Keratinocyte (primary cell): ENCODE results near the gene EOGT. TPM values are rescaled to one million over a fixed set of nuclear protein-coding genes. Genes with fewer than 3 reads are reported as not detected.

Source experiments
- DNase-seq: peaks from one replicate; pipeline ENCODE4 v3.0.0-alpha.2; 2011; ENCODE audit warnings: low read depth, missing footprints, low spot score
- FAIRE-seq: peaks from 2 replicates; lab custom pipeline; 2011; peaks lifted over from hg19 to GRCh38; lab: Jason Lieb, UNC
- H2AFZ ChIP-seq: 2 replicates; pipeline ENCODE4 v1.6.0; 2012; ENCODE audit warnings: low read length, control low read depth, inconsistent platforms; ENCODE audit not compliant: control insufficient read depth
- H3K27ac ChIP-seq: 2 replicates; pipeline ENCODE4 v1.5.1; 2011; ENCODE audit warnings: low read length; ENCODE audit not compliant: control insufficient read depth, insufficient read depth
- H3K27me3 ChIP-seq: 3 replicates; pipeline ENCODE4 v1.6.0; 2011; ENCODE audit warnings: low read length; ENCODE audit not compliant: control insufficient read depth, insufficient read depth; ENCODE audit errors: extremely low read depth
- H3K36me3 ChIP-seq, 2 experiments: 2 replicates in 1 of 2; 3 replicates in 1 of 2; pipeline ENCODE4 v1.5.1; 2011; ENCODE audit warnings: low read length in 2 of 2, mild to moderate bottlenecking in 1 of 2; ENCODE audit not compliant: control insufficient read depth in 2 of 2, insufficient read depth in 2 of 2; ENCODE audit errors: extremely low read depth in 1 of 2
- H3K4me1 ChIP-seq: 3 replicates; pipeline ENCODE4 v1.5.1; 2011; ENCODE audit warnings: low read length; ENCODE audit not compliant: control insufficient read depth, insufficient read depth; ENCODE audit errors: extremely low read depth
- H3K4me2 ChIP-seq: 3 replicates; pipeline ENCODE4 v1.6.0; 2011; ENCODE audit warnings: low read depth, low read length; ENCODE audit not compliant: control insufficient read depth, insufficient read depth; ENCODE audit errors: extremely low read depth
- H3K4me3 ChIP-seq, 3 experiments: fragments of 200-600 bp in 1 of 3; sonication (generic) in 1 of 3; 2 replicates in 2 of 3; 3 replicates in 1 of 3; pipeline ENCODE4 v1.5.1; 2011 to 2016; ENCODE audit warnings: low read length in 3 of 3, mild to moderate bottlenecking in 3 of 3, control low read depth in 2 of 3, inconsistent platforms in 1 of 3, low read depth in 1 of 3, mixed read lengths in 1 of 3, mixed run types in 1 of 3, moderate library complexity in 1 of 3; ENCODE audit not compliant: control insufficient read depth in 2 of 3, insufficient read depth in 2 of 3; ENCODE audit errors: extremely low read depth in 1 of 3
- H3K79me2 ChIP-seq: 2 replicates; pipeline ENCODE4 v1.6.0; 2012; ENCODE audit warnings: low read length; ENCODE audit not compliant: control insufficient read depth, insufficient read depth
- H3K9ac ChIP-seq: 3 replicates; pipeline ENCODE4 v1.6.0; 2011; ENCODE audit warnings: low read length; ENCODE audit not compliant: control insufficient read depth, insufficient read depth; ENCODE audit errors: extremely low read depth
- H3K9me1 ChIP-seq: 3 replicates; pipeline ENCODE4 v1.6.0; 2011; ENCODE audit warnings: low read length; ENCODE audit not compliant: control insufficient read depth, insufficient read depth; ENCODE audit errors: extremely low read depth
- H3K9me3 ChIP-seq: 2 replicates; pipeline ENCODE4 v1.5.1; 2012; ENCODE audit warnings: low read depth, low read length; ENCODE audit not compliant: control insufficient read depth
- H4K20me1 ChIP-seq: 3 replicates; pipeline ENCODE4 v1.6.0; 2011; ENCODE audit warnings: low read length; ENCODE audit not compliant: control insufficient read depth, insufficient read depth; ENCODE audit errors: extremely low read depth
- EZH2 ChIP-seq: IDR thresholded peaks from one replicate; pipeline ENCODE4 v1.6.1; 2012; ENCODE audit warnings: inconsistent platforms, mild to moderate bottlenecking, low read length, moderate library complexity
- dilution Hi-C: fragments of 300-500 bp; cut with MboI; formaldehyde crosslinking; loops from one replicate; pipeline ENCODE4 v1.7.0; 2020; ENCODE audit warnings: low sequenced_read_pairs; ENCODE audit not compliant: extremely low pct_ligation_motif_present
- polyA plus RNA-seq, 5 experiments: library from polyadenylated mRNA; depleted of rRNA in 3 of 5; stranded (reverse) in 3 of 5; stranded (forward) in 1 of 5; unstranded in 1 of 5; fragments of >200 nt; gene quantifications; 1 replicate in 1 of 5; 2 replicates in 3 of 5; 3 replicates in 1 of 5; pipeline versions ENCODE4 v1.2.1 to v1.2.3, GENCODE V29; 2011 to 2012; ENCODE audit warnings: missing spikeins in 2 of 5, low read depth in 1 of 5, low replicate concordance in 1 of 5
- TF ChIP-seq, protein P1 (sequence below), 3 experiments: IDR thresholded peaks in 1 of 3; conservative IDR thresholded peaks in 1 of 3; optimal IDR thresholded peaks in 1 of 3; 2 replicates in 2 of 3; 3 replicates in 1 of 3; pipeline versions ENCODE3 to v1.5.1; 2011; ENCODE audit warnings: low read length in 3 of 3, mild to moderate bottlenecking in 3 of 3, moderate library complexity in 2 of 3, control low read depth in 1 of 3, inconsistent platforms in 1 of 3; ENCODE audit not compliant: insufficient read depth in 2 of 3; ENCODE audit errors: extremely low read depth in 1 of 3

The EOGT gene
- polyA plus RNA-seq, 1 donor (not counting 4 experiments of a cell fraction or from before 2014, with no cell fraction given): 39.0 TPM

DNA sequence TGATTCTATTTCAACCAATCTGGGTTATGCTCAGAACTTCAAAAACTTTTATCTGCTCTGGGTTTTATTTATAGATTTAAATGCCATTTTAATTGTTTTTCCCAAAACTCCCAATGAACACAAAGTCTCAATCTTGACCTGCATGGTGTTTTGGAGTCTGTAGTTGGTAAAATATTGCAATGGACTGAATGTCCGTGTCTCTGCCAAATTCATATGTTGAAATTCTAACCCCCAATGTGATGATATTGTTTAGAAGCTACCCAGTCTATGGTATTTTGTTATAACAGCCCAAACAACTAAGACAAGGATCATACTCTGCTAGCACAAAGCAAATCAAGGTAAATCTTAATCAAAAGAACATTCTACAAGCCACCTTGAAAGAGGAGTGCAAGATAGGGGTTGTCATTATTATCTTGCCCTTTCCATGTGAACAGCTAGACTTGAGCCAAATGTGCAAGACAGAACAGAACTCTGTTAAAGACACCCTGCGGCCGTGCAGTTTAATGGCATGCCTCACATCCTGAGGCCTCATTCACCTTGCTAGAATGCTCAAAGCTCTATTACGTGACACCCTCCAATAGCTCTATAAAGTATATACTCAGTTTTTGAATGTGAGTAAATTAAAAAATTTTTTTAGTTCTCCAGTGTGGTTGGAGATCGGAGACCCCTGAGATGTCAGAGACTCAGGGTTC lies 7.5 kb downstream of the EOGT start:
- dilution Hi-C loops: no loop called here
- DNase-seq (no peak), FAIRE-seq (peak; percentile 93)
- H3K9me3 ChIP-seq: no peaks in the 10 kb centered on the region
- H3K9ac ChIP-seq: no peak overlapping the region
- no peak overlapping the region for H2AFZ ChIP-seq
- H3K36me3 ChIP-seq: peaks cover 12 to 27% of the 10 kb centered on the region in 2 experiments
- peak overlapping the region; percentile 49 for H3K4me2 ChIP-seq
- no peaks in the 10 kb centered on the region for H4K20me1 ChIP-seq
- peak overlapping the region in 1 of 3 experiments; percentile 21 for H3K4me3 ChIP-seq
- H3K27ac ChIP-seq: peak overlapping the region; percentile 62
- no peaks in the 10 kb centered on the region for H3K9me1 ChIP-seq
- no peaks in the 10 kb centered on the region for H3K27me3 ChIP-seq
- H3K4me1 ChIP-seq: peaks cover 29% of the 10 kb centered on the region
- no peak for TF ChIP-seq EZH2
- TF ChIP-seq, protein P1, sequence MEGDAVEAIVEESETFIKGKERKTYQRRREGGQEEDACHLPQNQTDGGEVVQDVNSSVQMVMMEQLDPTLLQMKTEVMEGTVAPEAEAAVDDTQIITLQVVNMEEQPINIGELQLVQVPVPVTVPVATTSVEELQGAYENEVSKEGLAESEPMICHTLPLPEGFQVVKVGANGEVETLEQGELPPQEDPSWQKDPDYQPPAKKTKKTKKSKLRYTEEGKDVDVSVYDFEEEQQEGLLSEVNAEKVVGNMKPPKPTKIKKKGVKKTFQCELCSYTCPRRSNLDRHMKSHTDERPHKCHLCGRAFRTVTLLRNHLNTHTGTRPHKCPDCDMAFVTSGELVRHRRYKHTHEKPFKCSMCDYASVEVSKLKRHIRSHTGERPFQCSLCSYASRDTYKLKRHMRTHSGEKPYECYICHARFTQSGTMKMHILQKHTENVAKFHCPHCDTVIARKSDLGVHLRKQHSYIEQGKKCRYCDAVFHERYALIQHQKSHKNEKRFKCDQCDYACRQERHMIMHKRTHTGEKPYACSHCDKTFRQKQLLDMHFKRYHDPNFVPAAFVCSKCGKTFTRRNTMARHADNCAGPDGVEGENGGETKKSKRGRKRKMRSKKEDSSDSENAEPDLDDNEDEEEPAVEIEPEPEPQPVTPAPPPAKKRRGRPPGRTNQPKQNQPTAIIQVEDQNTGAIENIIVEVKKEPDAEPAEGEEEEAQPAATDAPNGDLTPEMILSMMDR (optimal IDR thresholded peaks at IDR 0.05 in 1 of 3, IDR thresholded peaks at IDR 0.05 in 1 of 3, conservative IDR thresholded peaks at IDR 0.05 in 1 of 3; ENCODE audit: extremely low read depth in 1 of 3, insufficient read depth in 2 of 3, low read length in 3 of 3): peak in 1 of 3 experiments; percentile 2
- H3K79me2 ChIP-seq: peaks cover 4% of the 10 kb centered on the region

DNA sequence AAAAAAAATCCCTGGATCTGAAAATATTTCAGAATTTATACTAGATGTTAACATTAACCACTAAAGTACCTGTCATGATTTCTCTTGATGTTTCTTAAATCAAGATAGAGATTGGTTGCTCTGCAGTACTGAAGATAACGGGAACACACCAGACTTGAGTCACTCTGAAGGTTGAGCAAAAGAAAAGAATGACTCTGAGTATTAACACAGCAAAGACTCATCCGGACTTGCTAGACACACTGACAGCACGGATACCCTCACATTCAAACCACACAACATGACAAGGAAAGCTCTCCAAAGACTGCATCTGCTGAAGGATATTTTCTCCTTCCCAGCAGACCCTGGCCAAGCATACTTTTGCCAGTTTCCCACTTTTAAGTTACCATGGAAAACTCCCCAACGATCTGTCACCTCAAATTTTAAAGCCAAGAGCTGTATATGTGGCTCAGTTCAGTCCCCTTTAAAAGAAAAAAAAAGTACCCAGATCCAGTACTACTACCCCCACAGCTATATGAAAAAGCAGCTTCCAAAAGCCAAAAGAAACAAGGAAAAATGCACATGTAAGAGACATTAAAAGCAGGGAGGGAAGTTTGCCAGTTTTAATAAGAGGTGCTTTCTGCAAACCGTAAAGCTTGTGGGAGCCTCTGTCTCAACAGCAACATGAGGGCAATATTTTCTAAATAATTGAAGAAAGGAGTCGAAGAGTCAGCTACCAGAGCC lies 8.3 kb downstream of the EOGT start:
- dilution Hi-C loops: no loop called here
- peaks cover 12 to 24% of the 10 kb centered on the region in 2 experiments for H3K36me3 ChIP-seq
- TF ChIP-seq, protein P1 (optimal IDR thresholded peaks at IDR 0.05 in 1 of 3, IDR thresholded peaks at IDR 0.05 in 1 of 3, conservative IDR thresholded peaks at IDR 0.05 in 1 of 3; ENCODE audit: extremely low read depth in 1 of 3, insufficient read depth in 2 of 3, low read length in 3 of 3): no peak
- no peak for TF ChIP-seq EZH2

More for the DNA sequence above, 8.3 kb downstream of the EOGT start:
- H2AFZ ChIP-seq: no peak overlapping the region
- no peaks in the 10 kb centered on the region for H3K9me1 ChIP-seq
- H3K4me3 ChIP-seq: no peak overlapping the region
- peak overlapping the region; percentile 62 for H3K27ac ChIP-seq
- H3K4me1 ChIP-seq: peaks cover 26% of the 10 kb centered on the region
- peak overlapping the region; percentile 44 for H3K4me2 ChIP-seq
- peaks cover 2% of the 10 kb centered on the region for H3K79me2 ChIP-seq
- FAIRE-seq: peak; percentile 48
- H3K9me3 ChIP-seq: no peaks in the 10 kb centered on the region
- no peak for DNase-seq
- H4K20me1 ChIP-seq: no peaks in the 10 kb centered on the region
- H3K9ac ChIP-seq: no peak overlapping the region
- no peaks in the 10 kb centered on the region for H3K27me3 ChIP-seq
